Measurements from ENCODE around the gene PGM5.
"Not testable (repeated sequence)": the region's sequence is repeated elsewhere in the genome, so short reads cannot be mapped to it uniquely, and the experiment has no call there.

Gene PGM5

DNA sequence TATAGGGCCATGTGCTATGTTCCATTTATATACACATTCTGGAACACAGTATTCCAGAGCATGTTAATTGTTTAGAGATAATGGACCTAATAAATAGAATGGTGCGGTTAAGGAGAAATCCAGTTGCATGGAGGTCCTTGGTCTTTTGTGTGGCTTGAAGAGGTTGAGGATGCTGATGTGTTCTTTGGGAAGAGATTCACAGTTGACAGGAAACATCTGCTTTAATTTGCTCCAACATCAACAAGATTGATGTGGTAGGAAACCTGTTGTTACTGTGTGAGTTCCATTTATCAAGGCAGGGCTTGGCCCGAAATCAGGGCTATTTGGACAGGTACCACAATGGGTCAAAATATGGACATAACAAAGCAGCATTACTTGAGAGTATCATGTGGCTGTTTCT lies 56.3 kb downstream of the PGM5 start:
- H3K4me3 ChIP-seq (ENCODE audit: low read depth in 1 of 2, low read length in 2 of 2); H3K9ac ChIP-seq (ENCODE audit: low read depth in 1 of 2, low read length in 2 of 2); H3K4me1 ChIP-seq (ENCODE audit: control insufficient read depth in 1 of 2, insufficient read depth in 2 of 2, low read length in 2 of 2); H3K9me3 ChIP-seq (ENCODE audit: control insufficient read depth in 1 of 2, low read length in 2 of 2); H3K27ac ChIP-seq (ENCODE audit: low read depth, low read length); H3K27me3 ChIP-seq (ENCODE audit: control insufficient read depth in 1 of 2, insufficient read depth in 2 of 2, low read length in 2 of 2); H3K36me3 ChIP-seq (ENCODE audit: control insufficient read depth in 1 of 2, insufficient read depth in 2 of 2, low read length in 2 of 2): not testable (repeated sequence)

DNA sequence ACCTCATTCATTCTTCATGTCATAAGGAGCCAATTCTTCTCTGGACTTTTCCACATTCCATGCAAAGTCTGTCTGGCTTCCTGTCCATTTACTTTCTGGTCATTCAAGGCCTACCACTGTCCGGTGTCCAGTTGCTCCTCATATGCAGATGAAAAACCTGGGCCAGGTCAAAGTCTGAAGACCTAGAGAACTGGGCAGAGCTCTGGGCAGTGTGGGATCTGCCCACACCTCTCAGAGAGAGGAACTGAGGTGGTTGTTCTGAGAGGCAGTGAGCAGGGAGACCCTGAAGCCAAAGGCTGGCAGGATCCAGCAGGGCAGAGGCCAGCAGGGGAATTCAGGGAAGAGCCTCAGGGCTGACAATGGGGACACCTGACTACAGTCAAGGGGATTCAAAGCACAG lies 58.7 kb downstream of the PGM5 start:
- not testable (repeated sequence) for H3K9ac ChIP-seq (ENCODE audit: low read depth in 1 of 2, low read length in 2 of 2); H3K4me3 ChIP-seq (ENCODE audit: low read depth in 1 of 2, low read length in 2 of 2); H3K36me3 ChIP-seq (ENCODE audit: control insufficient read depth in 1 of 2, insufficient read depth in 2 of 2, low read length in 2 of 2); H3K27me3 ChIP-seq (ENCODE audit: control insufficient read depth in 1 of 2, insufficient read depth in 2 of 2, low read length in 2 of 2); H3K4me1 ChIP-seq (ENCODE audit: control insufficient read depth in 1 of 2, insufficient read depth in 2 of 2, low read length in 2 of 2); H3K27ac ChIP-seq (ENCODE audit: low read depth, low read length); H3K9me3 ChIP-seq (ENCODE audit: control insufficient read depth in 1 of 2, low read length in 2 of 2)

- Histone ChIP-seq H3K27me3 (ENCODE audit: control insufficient read depth in 1 of 2, insufficient read depth in 2 of 2, low read length in 2 of 2) (no peaks in the 10 kb centered on the region), H3K4me1 (ENCODE audit: control insufficient read depth in 1 of 2, insufficient read depth in 2 of 2, low read length in 2 of 2) (no peaks in the 10 kb centered on the region), H3K27ac (ENCODE audit: low read depth, low read length) (no peak overlapping the region), H3K4me3 (ENCODE audit: low read depth in 1 of 2, low read length in 2 of 2) (no peak overlapping the region), H3K9ac (ENCODE audit: low read depth in 1 of 2, low read length in 2 of 2) (no peak overlapping the region), H3K9me3 (ENCODE audit: control insufficient read depth in 1 of 2, low read length in 2 of 2) (no peaks in the 10 kb centered on the region), H3K36me3 (ENCODE audit: control insufficient read depth in 1 of 2, insufficient read depth in 2 of 2, low read length in 2 of 2) (no peaks in the 10 kb centered on the region)
Observed at GRCh38 chr9:68416936-68417564, 60.6 kb downstream of the PGM5 start.

GRCh38 chr9:68417762-68418161 lies 61.4 kb downstream of the PGM5 start:
- no peaks in the 10 kb centered on the region for H3K36me3 ChIP-seq (ENCODE audit: control insufficient read depth in 1 of 2, insufficient read depth in 2 of 2, low read length in 2 of 2)
- no peaks in the 10 kb centered on the region for H3K4me1 ChIP-seq (ENCODE audit: control insufficient read depth in 1 of 2, insufficient read depth in 2 of 2, low read length in 2 of 2)
- H3K9ac ChIP-seq (ENCODE audit: low read depth in 1 of 2, low read length in 2 of 2): no peak overlapping the region
- H3K4me3 ChIP-seq (ENCODE audit: low read depth in 1 of 2, low read length in 2 of 2): no peak overlapping the region
- H3K27me3 ChIP-seq (ENCODE audit: control insufficient read depth in 1 of 2, insufficient read depth in 2 of 2, low read length in 2 of 2): no peaks in the 10 kb centered on the region
- no peaks in the 10 kb centered on the region for H3K9me3 ChIP-seq (ENCODE audit: control insufficient read depth in 1 of 2, low read length in 2 of 2)
- H3K27ac ChIP-seq (ENCODE audit: low read depth, low read length): no peak overlapping the region

DNA sequence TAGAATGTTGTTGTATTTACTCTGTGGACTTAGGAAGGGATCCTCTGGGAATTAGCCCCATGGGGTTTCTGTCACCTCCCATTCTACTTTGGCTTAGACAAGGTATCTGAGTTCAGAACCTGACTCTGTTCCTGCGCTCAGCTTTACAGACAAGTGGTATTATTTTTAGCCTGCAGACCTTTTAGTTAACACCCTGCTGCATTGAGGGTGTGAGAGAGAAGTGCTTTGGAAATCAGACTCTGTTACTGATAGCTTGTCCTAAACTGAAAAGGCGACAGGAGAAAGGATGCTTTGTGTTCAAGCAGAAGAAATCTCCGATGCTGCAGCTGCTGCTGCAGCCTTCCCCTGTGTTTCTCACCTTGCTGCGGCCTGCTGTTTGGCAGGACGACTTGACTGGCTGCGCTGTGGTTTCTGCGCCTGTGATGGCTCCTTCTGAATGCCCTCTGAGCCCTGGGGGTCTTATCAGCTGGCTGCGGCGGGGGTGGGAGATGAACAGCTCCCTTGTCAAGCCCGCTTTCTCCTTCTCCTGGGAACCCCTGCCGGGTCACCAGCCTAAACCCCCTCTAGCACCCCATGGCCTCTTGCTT lies 61.9 kb downstream of the PGM5 start:
- Histone ChIP-seq H3K4me1 (ENCODE audit: control insufficient read depth in 1 of 2, insufficient read depth in 2 of 2, low read length in 2 of 2) (no peaks in the 10 kb centered on the region), H3K9ac (ENCODE audit: low read depth in 1 of 2, low read length in 2 of 2) (no peak overlapping the region), H3K27me3 (ENCODE audit: control insufficient read depth in 1 of 2, insufficient read depth in 2 of 2, low read length in 2 of 2) (no peaks in the 10 kb centered on the region), H3K36me3 (ENCODE audit: control insufficient read depth in 1 of 2, insufficient read depth in 2 of 2, low read length in 2 of 2) (no peaks in the 10 kb centered on the region), H3K9me3 (ENCODE audit: control insufficient read depth in 1 of 2, low read length in 2 of 2) (no peaks in the 10 kb centered on the region), H3K27ac (ENCODE audit: low read depth, low read length) (no peak overlapping the region), H3K4me3 (ENCODE audit: low read depth in 1 of 2, low read length in 2 of 2) (no peak overlapping the region)

GRCh38 chr9:68419901-68420300 lies 63.5 kb downstream of the PGM5 start:
- H3K36me3 ChIP-seq (ENCODE audit: control insufficient read depth in 1 of 2, insufficient read depth in 2 of 2, low read length in 2 of 2): no peaks in the 10 kb centered on the region
- H3K4me3 ChIP-seq (ENCODE audit: low read depth in 1 of 2, low read length in 2 of 2): no peak overlapping the region
- H3K9me3 ChIP-seq (ENCODE audit: control insufficient read depth in 1 of 2, low read length in 2 of 2): no peaks in the 10 kb centered on the region
- no peak overlapping the region for H3K27ac ChIP-seq (ENCODE audit: low read depth, low read length)
- no peaks in the 10 kb centered on the region for H3K4me1 ChIP-seq (ENCODE audit: control insufficient read depth in 1 of 2, insufficient read depth in 2 of 2, low read length in 2 of 2)
- no peak overlapping the region for H3K9ac ChIP-seq (ENCODE audit: low read depth in 1 of 2, low read length in 2 of 2)
- no peaks in the 10 kb centered on the region for H3K27me3 ChIP-seq (ENCODE audit: control insufficient read depth in 1 of 2, insufficient read depth in 2 of 2, low read length in 2 of 2)

GRCh38 chr9:68426755-68427154 lies 70.3 kb downstream of the PGM5 start:
- H3K4me1 ChIP-seq (ENCODE audit: control insufficient read depth in 1 of 2, insufficient read depth in 2 of 2, low read length in 2 of 2): no peaks in the 10 kb centered on the region
- no peaks in the 10 kb centered on the region for H3K36me3 ChIP-seq (ENCODE audit: control insufficient read depth in 1 of 2, insufficient read depth in 2 of 2, low read length in 2 of 2)
- no peaks in the 10 kb centered on the region for H3K9me3 ChIP-seq (ENCODE audit: control insufficient read depth in 1 of 2, low read length in 2 of 2)
- H3K27ac ChIP-seq (ENCODE audit: low read depth, low read length): no peak overlapping the region
- no peak overlapping the region for H3K4me3 ChIP-seq (ENCODE audit: low read depth in 1 of 2, low read length in 2 of 2)
- no peak overlapping the region for H3K9ac ChIP-seq (ENCODE audit: low read depth in 1 of 2, low read length in 2 of 2)
- H3K27me3 ChIP-seq (ENCODE audit: control insufficient read depth in 1 of 2, insufficient read depth in 2 of 2, low read length in 2 of 2): no peaks in the 10 kb centered on the region

DNA sequence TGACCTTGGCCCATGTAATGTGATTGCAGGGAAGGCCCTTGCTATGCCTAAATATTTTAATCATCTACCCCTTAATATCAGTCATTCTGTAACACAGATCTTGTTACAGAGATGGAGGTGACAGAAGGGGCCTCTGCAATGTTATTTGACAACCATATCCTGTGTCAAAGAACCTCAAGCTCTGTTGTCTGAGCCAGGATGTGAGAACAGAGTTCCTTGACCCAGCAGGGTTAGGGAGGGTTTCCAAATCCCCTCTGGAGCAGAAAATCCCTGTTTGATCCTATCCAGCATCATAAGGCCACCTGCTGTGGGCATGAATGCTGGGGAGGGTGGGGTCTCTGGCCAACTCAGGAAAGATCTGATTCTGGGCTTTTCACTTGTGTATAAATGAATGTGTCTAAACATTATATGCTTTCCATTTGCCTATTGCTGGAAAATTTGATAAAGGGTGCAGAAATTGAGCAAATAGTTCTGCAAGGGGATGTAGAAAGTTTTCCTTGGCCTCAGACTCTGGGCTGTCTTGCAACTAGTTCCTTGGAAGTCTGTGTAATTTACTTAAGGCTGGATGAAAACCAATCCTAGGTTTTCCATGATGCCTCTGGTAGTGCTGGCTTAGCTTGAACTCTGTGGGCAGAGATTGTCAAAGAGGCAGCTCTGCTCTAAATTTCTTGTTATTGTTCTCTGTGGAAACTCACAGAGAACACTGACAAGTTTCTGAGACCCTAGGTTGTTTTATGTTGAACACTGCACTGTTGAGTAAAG lies 71.0 kb downstream of the PGM5 start:
- Histone ChIP-seq H3K4me3 (ENCODE audit: low read depth in 1 of 2, low read length in 2 of 2) (no peak overlapping the region), H3K27me3 (ENCODE audit: control insufficient read depth in 1 of 2, insufficient read depth in 2 of 2, low read length in 2 of 2) (no peaks in the 10 kb centered on the region), H3K9ac (ENCODE audit: low read depth in 1 of 2, low read length in 2 of 2) (no peak overlapping the region), H3K27ac (ENCODE audit: low read depth, low read length) (no peak overlapping the region), H3K9me3 (ENCODE audit: control insufficient read depth in 1 of 2, low read length in 2 of 2) (no peaks in the 10 kb centered on the region), H3K4me1 (ENCODE audit: control insufficient read depth in 1 of 2, insufficient read depth in 2 of 2, low read length in 2 of 2) (no peaks in the 10 kb centered on the region), H3K36me3 (ENCODE audit: control insufficient read depth in 1 of 2, insufficient read depth in 2 of 2, low read length in 2 of 2) (no peaks in the 10 kb centered on the region)

GRCh38 chr9:68428481-68428880 lies 72.1 kb downstream of the PGM5 start:
- Histone ChIP-seq H3K4me3 (ENCODE audit: low read depth in 1 of 2, low read length in 2 of 2) (no peak overlapping the region), H3K36me3 (ENCODE audit: control insufficient read depth in 1 of 2, insufficient read depth in 2 of 2, low read length in 2 of 2) (no peaks in the 10 kb centered on the region), H3K27me3 (ENCODE audit: control insufficient read depth in 1 of 2, insufficient read depth in 2 of 2, low read length in 2 of 2) (no peaks in the 10 kb centered on the region), H3K4me1 (ENCODE audit: control insufficient read depth in 1 of 2, insufficient read depth in 2 of 2, low read length in 2 of 2) (no peaks in the 10 kb centered on the region), H3K9me3 (ENCODE audit: control insufficient read depth in 1 of 2, low read length in 2 of 2) (no peaks in the 10 kb centered on the region), H3K9ac (ENCODE audit: low read depth in 1 of 2, low read length in 2 of 2) (no peak overlapping the region), H3K27ac (ENCODE audit: low read depth, low read length) (no peak overlapping the region)

- Histone ChIP-seq H3K27me3 (ENCODE audit: control insufficient read depth in 1 of 2, insufficient read depth in 2 of 2, low read length in 2 of 2) (no peaks in the 10 kb centered on the region), H3K9ac (ENCODE audit: low read depth in 1 of 2, low read length in 2 of 2) (no peak overlapping the region), H3K4me1 (ENCODE audit: control insufficient read depth in 1 of 2, insufficient read depth in 2 of 2, low read length in 2 of 2) (no peaks in the 10 kb centered on the region), H3K27ac (ENCODE audit: low read depth, low read length) (no peak overlapping the region), H3K4me3 (ENCODE audit: low read depth in 1 of 2, low read length in 2 of 2) (no peak overlapping the region), H3K36me3 (ENCODE audit: control insufficient read depth in 1 of 2, insufficient read depth in 2 of 2, low read length in 2 of 2) (no peaks in the 10 kb centered on the region), H3K9me3 (ENCODE audit: control insufficient read depth in 1 of 2, low read length in 2 of 2) (no peaks in the 10 kb centered on the region)
Observed at GRCh38 chr9:68429631-68430030, 73.2 kb downstream of the PGM5 start.

Measured in duodenal mucosa (tissue), 2 donors.